NCI-H1048 (cell line): Measurements from ENCODE around the gene CLDN34.

Experiments
- DNase-seq: peaks from one replicate; lab custom pipeline; 2025; lab: John Stamatoyannopoulos, UW

The CLDN34 gene

GRCh38 chrX:9966775-9967408 is at the start of gene CLDN34:
Gene CLDN34 (plus strand): TSS chrX:9967358. CDS start chrX:9967358, 0 bp downstream.
- DNase-seq = no peak

DNA sequence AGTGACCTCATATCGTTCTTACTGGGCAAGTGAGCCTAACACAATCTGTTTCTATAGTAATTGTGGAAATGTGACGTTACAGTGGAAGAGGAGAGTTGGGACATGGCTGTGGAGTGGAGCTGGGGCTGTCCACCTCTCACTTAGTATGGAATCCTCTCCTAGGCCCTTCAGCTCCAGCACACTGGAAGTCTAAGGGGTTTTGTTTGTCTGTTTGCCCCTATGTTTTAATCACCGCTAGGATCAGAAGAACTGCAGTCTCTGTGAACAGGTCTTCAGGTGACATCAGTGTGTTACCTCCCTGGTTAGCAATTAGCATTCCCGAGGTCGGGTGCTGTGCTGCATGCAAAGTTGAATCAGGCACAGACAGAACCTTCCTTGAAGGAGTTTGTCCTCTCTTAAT is 49.3 kb upstream of the CLDN34 start:
- DNase-seq = no peak

DNA sequence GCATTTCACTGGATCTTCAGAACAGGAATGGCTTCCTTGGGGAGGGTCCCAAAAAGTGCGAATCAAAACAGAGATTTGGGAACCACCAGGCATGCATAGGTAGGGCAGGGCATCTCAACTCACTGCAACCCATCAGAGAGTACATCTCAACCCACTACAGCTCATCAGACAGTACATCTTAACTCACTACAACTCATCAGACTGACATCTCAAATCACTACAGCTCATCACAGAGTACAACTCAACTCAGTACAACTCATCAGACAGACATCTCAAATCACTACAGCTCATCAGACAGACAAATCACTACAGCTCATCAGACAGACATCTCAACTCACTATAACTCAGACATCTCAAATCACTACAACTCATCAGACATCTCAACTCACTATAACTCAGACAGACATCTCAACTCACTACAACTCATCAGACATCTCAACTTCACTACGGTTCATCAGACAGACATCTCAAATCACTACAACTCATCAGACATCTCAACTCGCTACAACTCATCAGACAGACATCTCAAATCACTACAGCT is 47.5 kb upstream of the CLDN34 start:
- DNase-seq = no peak

- DNase-seq = no peak
Measured at GRCh38 chrX:9921407-9921806, 45.8 kb upstream of the CLDN34 start.

DNA sequence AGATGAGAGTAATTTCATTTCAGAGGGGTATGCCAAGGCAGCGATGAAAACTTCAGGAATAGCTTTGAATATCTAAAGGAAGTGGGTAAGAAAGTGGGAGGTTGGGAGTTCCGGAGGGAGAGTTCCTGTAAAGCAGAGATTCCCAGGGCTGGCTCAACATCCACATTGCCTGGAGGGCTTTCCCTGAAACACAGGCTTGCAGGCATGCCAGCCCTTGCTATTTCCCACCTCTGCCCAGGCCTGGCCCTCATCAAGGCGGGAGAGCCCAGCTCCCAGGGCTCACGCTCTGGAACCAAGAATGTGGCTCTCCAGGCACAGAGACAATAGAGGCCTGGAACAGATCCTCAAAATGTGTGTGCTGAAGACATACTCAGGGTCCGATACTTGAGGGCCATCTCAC is 43.8 kb upstream of the CLDN34 start:
- no peak for DNase-seq

GRCh38 chrX:9926002-9926401 is 41.2 kb upstream of the CLDN34 start:
- no peak for DNase-seq

DNA sequence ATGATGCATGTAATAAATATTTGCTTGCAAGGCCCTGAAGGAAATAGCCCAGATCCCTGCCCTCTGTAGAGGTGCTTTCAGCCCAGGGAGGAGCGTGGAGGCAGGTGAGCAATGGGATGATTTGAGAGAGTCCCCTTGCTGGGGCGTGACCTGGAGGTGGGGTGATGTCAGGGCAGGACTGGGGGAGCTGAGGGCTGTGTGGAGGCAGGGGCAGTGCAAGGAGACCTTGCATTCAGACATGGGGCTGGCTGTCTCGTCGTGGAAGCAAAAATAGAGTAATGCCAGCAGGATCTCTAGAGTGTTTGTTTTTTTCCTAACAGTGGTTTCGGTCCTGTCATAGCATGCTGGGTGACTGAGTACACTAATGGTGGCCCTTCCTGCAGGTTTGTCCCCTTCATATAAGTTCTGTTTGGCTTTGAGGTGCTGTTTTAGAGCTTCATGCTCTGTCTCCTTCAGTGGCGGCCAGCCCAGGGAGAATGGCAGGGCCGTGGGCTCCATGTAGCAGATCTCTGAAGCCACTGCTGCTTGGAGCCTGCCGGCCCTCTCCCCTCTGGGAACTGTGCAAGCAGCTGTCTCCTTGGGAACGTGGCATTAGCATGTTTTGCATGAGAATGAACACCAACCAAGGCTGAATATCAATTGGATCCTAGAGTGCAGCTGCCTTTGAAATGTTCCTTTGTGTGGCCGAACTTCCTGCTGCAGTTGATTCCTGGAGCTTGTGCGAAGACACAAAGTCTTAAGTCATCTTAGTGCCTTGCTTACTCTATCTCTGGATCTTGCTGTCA is 39.3 kb upstream of the CLDN34 start:
- DNase-seq = no peak

- no peak for DNase-seq
Measured at GRCh38 chrX:9935436-9935835, 31.7 kb upstream of the CLDN34 start.

GRCh38 chrX:9937761-9938160 is 29.4 kb upstream of the CLDN34 start:
- DNase-seq = no peak

- DNase-seq = no peak
Measured at GRCh38 chrX:9938516-9938915, 28.6 kb upstream of the CLDN34 start.

- no peak for DNase-seq
Measured at GRCh38 chrX:9940421-9940820, 26.7 kb upstream of the CLDN34 start.

DNA sequence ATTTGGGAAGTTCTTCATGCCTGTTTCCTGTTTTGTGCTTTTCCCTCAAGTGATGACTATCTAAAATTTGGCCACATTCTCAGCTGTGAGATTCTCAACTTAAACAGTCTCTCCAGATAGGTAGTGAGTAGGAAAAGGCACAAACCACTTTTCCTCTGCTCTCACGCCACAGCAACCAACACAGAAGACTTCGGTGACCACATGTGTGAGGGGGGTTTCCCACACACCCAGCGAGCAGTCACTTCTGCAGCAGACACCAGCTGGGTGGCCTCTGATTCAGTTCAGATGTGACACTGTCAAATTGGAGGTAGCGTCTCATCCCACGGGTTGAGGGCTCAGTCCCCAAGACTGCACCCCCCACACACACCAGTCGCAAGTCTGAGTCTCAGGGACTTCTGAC is 25.1 kb upstream of the CLDN34 start:
- DNase-seq = no peak

GRCh38 chrX:9943420-9943819 is 23.7 kb upstream of the CLDN34 start:
- DNase-seq = no peak

GRCh38 chrX:9947131-9947794 is 19.9 kb upstream of the CLDN34 start:
- no peak for DNase-seq

DNA sequence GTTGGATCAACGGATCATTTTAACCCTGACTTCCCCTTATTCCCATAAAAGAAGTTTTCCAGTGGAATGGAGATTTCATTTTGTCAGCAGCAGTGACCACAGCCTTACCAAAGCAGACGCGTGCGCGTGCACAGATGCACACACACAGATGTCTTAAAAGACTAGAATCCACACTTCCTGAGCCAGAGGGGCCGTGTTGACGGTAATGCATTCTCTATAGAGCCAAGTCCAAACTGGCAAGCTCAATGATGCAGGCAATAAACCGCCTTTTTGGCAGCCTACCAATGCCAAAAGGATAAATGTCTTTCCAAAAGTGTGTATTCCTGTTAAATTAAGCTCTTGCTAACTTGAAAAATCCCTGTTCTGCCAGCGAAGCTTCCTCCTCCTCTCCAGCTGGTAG is 18.8 kb upstream of the CLDN34 start:
- no peak for DNase-seq

DNA sequence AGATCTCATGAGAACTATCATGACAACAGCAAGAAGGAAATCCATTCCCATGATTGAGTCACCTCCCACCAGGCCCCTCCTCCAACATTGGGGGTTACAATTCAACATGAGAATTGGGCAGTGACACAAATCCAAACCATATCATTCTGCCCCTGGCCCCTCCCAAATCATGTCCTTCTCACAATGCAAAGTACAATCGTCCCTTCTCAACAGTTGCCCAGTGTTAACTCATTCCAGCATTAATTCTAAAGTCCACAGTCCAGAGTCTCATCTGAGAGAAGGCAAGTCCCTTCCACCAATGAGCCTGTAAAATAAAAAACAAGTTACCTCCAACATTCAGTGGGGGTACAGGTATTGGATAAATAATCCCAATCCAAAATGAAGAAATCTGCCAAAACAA is 14.9 kb upstream of the CLDN34 start:
- DNase-seq = no peak

- no peak for DNase-seq
Measured at GRCh38 chrX:9953396-9953795, 13.8 kb upstream of the CLDN34 start.

- no peak for DNase-seq
Measured at GRCh38 chrX:9955506-9955905, 11.7 kb upstream of the CLDN34 start.

- DNase-seq = no peak
Measured at GRCh38 chrX:9957743-9958142, 9.4 kb upstream of the CLDN34 start.

DNA sequence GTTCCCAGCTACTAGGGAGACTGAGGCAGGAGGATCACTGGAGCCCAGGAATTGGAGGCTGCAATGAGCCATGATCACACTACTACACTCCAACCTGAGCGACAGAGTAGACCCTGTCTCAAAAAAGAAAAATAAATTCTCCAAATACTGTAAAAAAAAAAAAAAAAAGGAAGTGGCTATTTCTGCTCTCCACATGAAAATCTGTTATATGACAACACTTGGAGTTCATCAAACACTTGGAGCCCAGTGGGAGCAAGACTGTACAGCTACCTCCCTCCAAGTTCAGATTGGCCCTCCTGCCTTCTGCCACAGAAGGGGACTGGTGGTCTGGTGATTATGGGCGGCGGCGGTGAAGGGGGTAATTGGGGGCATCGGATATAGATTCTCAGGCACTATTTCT is 9.0 kb upstream of the CLDN34 start:
- DNase-seq = no peak

GRCh38 chrX:9961750-9962149 is 5.4 kb upstream of the CLDN34 start:
- DNase-seq = no peak

- no peak for DNase-seq
Measured at GRCh38 chrX:9977635-9978034, 10.5 kb downstream of the CLDN34 start.

GRCh38 chrX:9980401-9980800 is 13.2 kb downstream of the CLDN34 start:
- DNase-seq = no peak
